Measurements from ENCODE around the gene LEFTY2. TPM values are rescaled to one million over a fixed set of nuclear protein-coding genes. Genes with fewer than 3 reads are reported as not detected.

The LEFTY2 gene
- total and polyA plus RNA-seq, 3 donors from 2014 or later: 4.2 to 10.0 (median 4.7) TPM

DNA sequence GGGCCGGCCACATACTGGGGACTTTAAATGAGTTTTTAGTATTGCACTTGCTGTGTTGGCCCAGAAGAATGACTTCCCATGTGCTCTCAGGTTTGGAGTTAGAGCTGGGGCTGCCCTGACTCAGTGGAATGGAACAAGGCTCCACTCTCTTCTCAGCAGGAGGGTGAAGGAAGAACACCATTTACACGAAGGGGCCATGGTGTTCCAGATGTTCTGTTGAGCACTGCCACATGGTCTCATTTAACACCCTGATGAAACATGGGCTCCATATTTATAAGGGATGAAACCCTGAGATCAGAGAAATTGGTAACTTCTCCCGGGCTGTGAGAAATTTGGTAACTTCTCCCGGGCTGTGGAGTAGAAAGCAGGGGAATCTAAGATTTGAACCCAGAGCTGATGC lies 22.7 kb downstream of the LEFTY2 start:
- DNase-seq: no peak
- H3K27ac ChIP-seq: no peak overlapping the region
- no peaks in the 10 kb centered on the region for H3K27me3 ChIP-seq
- TF ChIP-seq POLR2A (IDR thresholded peaks at IDR 0.05) (no peak), CTCF (IDR thresholded peaks at IDR 0.05) (no peak)
- 91 to 97% methylated on average over 4 of the region's 4 CpGs for WGBS, 2 donors
- no peaks in the 10 kb centered on the region for H3K36me3 ChIP-seq (ENCODE audit: low read depth, missing control alignments)
- H3K4me3 ChIP-seq: no peak overlapping the region
- peaks cover 4% of the 10 kb centered on the region for H3K4me1 ChIP-seq
- H3K9me3 ChIP-seq: no peaks in the 10 kb centered on the region
- intact Hi-C loops (cut with DNase I; ENCODE audit: low total_unique reads): no loop called here

- DNase-seq: no peak
- intact Hi-C loops (cut with DNase I; ENCODE audit: low total_unique reads): no loop called here
- Histone ChIP-seq H3K27me3 (no peaks in the 10 kb centered on the region), H3K4me1 (no peaks in the 10 kb centered on the region), H3K4me3 (no peak overlapping the region), H3K27ac (no peak overlapping the region), H3K9me3 (no peaks in the 10 kb centered on the region), H3K36me3 (ENCODE audit: low read depth, missing control alignments) (no peaks in the 10 kb centered on the region)
- no peak for TF ChIP-seq POLR2A (IDR thresholded peaks at IDR 0.05)
- TF ChIP-seq CTCF (IDR thresholded peaks at IDR 0.05): no peak
- WGBS, 2 donors: 92 to 93% methylated on average over 5 of the region's 5 CpGs
These were observed 23.5 kb downstream of the LEFTY2 start for GRCh38 chr1:225917536-225917935.

- no peak for DNase-seq
- H3K27ac ChIP-seq: no peak overlapping the region
- no peaks in the 10 kb centered on the region for H3K4me1 ChIP-seq
- 89 to 96% methylated on average over 3 of the region's 3 CpGs for WGBS, 2 donors
- H3K36me3 ChIP-seq (ENCODE audit: low read depth, missing control alignments): no peaks in the 10 kb centered on the region
- H3K9me3 ChIP-seq: no peaks in the 10 kb centered on the region
- no peaks in the 10 kb centered on the region for H3K27me3 ChIP-seq
- TF ChIP-seq CTCF (IDR thresholded peaks at IDR 0.05): no peak
- no peak for TF ChIP-seq POLR2A (IDR thresholded peaks at IDR 0.05)
- no peak overlapping the region for H3K4me3 ChIP-seq
- intact Hi-C loops (cut with DNase I; ENCODE audit: low total_unique reads): no loop called here
These were observed 23.9 kb downstream of the LEFTY2 start for GRCh38 chr1:225917101-225917500.

GRCh38 chr1:225915538-225915991 lies 25.5 kb downstream of the LEFTY2 start:
- H3K9me3 ChIP-seq: no peaks in the 10 kb centered on the region
- no peak overlapping the region for H3K4me3 ChIP-seq
- no peaks in the 10 kb centered on the region for H3K36me3 ChIP-seq (ENCODE audit: low read depth, missing control alignments)
- intact Hi-C loops (cut with DNase I; ENCODE audit: low total_unique reads): no loop called here
- 95 to 97% methylated on average over 3 to 7 of the region's 7 CpGs for WGBS, 2 donors
- no peaks in the 10 kb centered on the region for H3K27me3 ChIP-seq
- TF ChIP-seq POLR2A (IDR thresholded peaks at IDR 0.05): no peak
- TF ChIP-seq CTCF (IDR thresholded peaks at IDR 0.05): no peak
- DNase-seq: no peak
- H3K27ac ChIP-seq: no peak overlapping the region
- H3K4me1 ChIP-seq: no peaks in the 10 kb centered on the region

GRCh38 chr1:225914947-225915346 lies 26.1 kb downstream of the LEFTY2 start:
- intact Hi-C loops (cut with DNase I; ENCODE audit: low total_unique reads): no loop called here
- DNase-seq: no peak
- TF ChIP-seq POLR2A (IDR thresholded peaks at IDR 0.05) (no peak), CTCF (IDR thresholded peaks at IDR 0.05) (no peak)
- 89% methylated on average over 6 of the region's 6 CpGs for WGBS, 2 donors
- Histone ChIP-seq H3K4me1 (no peaks in the 10 kb centered on the region), H3K9me3 (no peaks in the 10 kb centered on the region), H3K4me3 (no peak overlapping the region), H3K27ac (no peak overlapping the region), H3K36me3 (ENCODE audit: low read depth, missing control alignments) (no peaks in the 10 kb centered on the region), H3K27me3 (no peaks in the 10 kb centered on the region)

Measured in testis (tissue), 3 donors.